ENCODE data around the gene SORBS1. TPM values are rescaled to one million over a fixed set of nuclear protein-coding genes. Genes with fewer than 3 reads are reported as not detected.

Gene SORBS1
- total and polyA plus RNA-seq, 2 experiments from 2014 or later = 11.0 to 20.6 TPM

DNA sequence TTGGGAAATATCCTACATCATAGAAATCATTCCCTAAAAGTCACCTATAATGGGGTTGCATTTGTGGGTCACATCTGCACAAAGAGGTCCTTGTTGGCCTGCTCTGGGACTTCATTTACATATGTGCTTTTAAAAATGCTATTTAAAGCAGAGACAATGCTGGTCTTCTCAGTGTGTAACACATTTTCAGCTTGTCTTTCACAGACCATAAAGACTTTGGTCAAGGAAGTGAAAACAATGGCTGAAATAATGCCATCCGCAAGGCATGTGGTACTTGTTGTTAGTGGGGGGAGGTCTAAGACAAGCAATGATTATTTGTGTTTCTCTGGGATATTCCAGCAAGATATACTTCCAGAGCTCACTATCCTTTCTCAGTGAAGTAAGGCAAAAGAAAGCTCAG, 185.8 kb downstream of the SORBS1 start:
- no peak for TF ChIP-seq CTCF (IDR thresholded peaks at IDR 0.05; ENCODE audit: low read depth, low read length)

DNA sequence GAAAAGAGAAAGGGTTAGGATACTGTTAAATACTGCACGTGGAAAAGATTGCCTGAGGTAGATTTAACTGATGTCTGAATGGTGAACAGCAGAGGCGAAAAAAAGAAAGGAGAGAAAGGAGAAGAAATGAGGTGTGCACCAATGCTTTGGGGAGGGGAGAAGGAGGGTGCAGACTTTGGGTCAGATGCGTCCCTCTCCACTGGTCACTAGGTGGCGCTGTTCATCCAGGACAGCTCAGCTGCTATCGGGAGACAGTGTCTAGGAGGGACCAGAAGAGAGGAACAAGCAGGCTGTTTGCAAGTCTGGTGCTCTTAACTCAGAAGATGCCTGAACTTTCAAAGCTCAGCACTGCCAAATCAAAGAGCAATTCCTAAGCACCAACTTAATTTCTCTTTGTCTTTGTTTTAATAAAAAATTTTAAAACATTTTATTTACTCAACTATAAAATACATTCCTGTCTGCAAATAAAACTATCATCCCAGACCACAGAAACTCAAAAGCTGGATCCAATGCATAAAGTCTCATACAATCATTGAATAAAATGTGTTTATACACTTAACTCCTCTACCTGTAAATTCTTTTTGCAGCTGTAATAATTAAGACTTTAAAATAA, 186.5 kb downstream of the SORBS1 start:
- Histone ChIP-seq H3K9me3 (ENCODE audit: low read depth) (no peaks in the 10 kb centered on the region), H3K27ac (no peak overlapping the region), H3K4me1 (ENCODE audit: low read depth) (peaks cover 12% of the 10 kb centered on the region), H3K36me3 (no peaks in the 10 kb centered on the region), H3K27me3 (no peaks in the 10 kb centered on the region), H3K4me3 (no peak overlapping the region)
- peak; percentile 91 for TF ChIP-seq CTCF (IDR thresholded peaks at IDR 0.05; ENCODE audit: low read depth, low read length)
- DNase-seq (ENCODE audit: low read depth in 1 of 2, low spot score in 1 of 2) = peak; percentile 85 to 89

More for the DNA sequence above, 185.8 kb downstream of the SORBS1 start:
- Histone ChIP-seq H3K4me3 (no peak overlapping the region), H3K9me3 (ENCODE audit: low read depth) (no peaks in the 10 kb centered on the region), H3K27me3 (no peaks in the 10 kb centered on the region), H3K27ac (no peak overlapping the region), H3K36me3 (no peaks in the 10 kb centered on the region), H3K4me1 (ENCODE audit: low read depth) (peaks cover 12% of the 10 kb centered on the region)
- no peak for DNase-seq (ENCODE audit: low read depth in 1 of 2, low spot score in 1 of 2)

DNA sequence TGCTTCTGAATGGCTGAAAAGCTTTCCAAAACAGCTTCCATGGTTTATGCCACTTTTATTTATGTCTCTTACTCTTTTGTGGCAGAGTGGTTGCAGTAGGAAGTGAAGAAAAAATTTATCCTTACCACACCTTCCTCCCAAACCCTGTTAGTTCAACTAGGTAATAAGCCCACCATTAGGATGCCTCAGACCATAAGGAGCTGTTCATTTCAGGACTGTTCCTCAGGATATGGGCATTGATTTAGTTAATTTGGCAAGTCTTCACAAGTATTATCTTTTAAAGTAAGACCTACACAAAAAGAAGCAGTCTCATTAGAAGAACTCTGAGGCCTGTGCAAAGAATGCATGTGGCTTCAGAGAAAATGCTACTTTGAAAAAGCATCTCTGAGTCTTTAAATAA, 187.5 kb downstream of the SORBS1 start:
- no peak for TF ChIP-seq CTCF (IDR thresholded peaks at IDR 0.05; ENCODE audit: low read depth, low read length)
- H3K27me3 ChIP-seq = no peaks in the 10 kb centered on the region
- H3K27ac ChIP-seq = no peak overlapping the region
- DNase-seq (ENCODE audit: low read depth in 1 of 2, low spot score in 1 of 2) = no peak
- H3K9me3 ChIP-seq (ENCODE audit: low read depth) = no peaks in the 10 kb centered on the region
- no peak overlapping the region for H3K4me3 ChIP-seq
- peaks cover 12% of the 10 kb centered on the region for H3K4me1 ChIP-seq (ENCODE audit: low read depth)
- no peaks in the 10 kb centered on the region for H3K36me3 ChIP-seq

- peaks cover 9% of the 10 kb centered on the region for H3K4me1 ChIP-seq (ENCODE audit: low read depth)
- no peak for DNase-seq (ENCODE audit: low read depth in 1 of 2, low spot score in 1 of 2)
- H3K9me3 ChIP-seq (ENCODE audit: low read depth) = no peaks in the 10 kb centered on the region
- H3K36me3 ChIP-seq = no peaks in the 10 kb centered on the region
- no peak overlapping the region for H3K4me3 ChIP-seq
- no peak for TF ChIP-seq CTCF (IDR thresholded peaks at IDR 0.05; ENCODE audit: low read depth, low read length)
- no peak overlapping the region for H3K27ac ChIP-seq
- no peaks in the 10 kb centered on the region for H3K27me3 ChIP-seq
Observed at GRCh38 chr10:95364342-95364741, 196.8 kb downstream of the SORBS1 start.

- Histone ChIP-seq H3K27me3 (no peaks in the 10 kb centered on the region), H3K36me3 (no peaks in the 10 kb centered on the region), H3K4me1 (ENCODE audit: low read depth) (peaks cover 9% of the 10 kb centered on the region), H3K9me3 (ENCODE audit: low read depth) (no peaks in the 10 kb centered on the region), H3K27ac (no peak overlapping the region), H3K4me3 (no peak overlapping the region)
- TF ChIP-seq CTCF (IDR thresholded peaks at IDR 0.05; ENCODE audit: low read depth, low read length) = peak; percentile 83
- peak; percentile 77 to 84 for DNase-seq (ENCODE audit: low read depth in 1 of 2, low spot score in 1 of 2)
Observed at GRCh38 chr10:95363303-95363912, 197.8 kb downstream of the SORBS1 start.
